ENCODE data around the gene COL8A2.
"Not testable (repeated sequence)": the region's sequence is repeated elsewhere in the genome, so short reads cannot be mapped to it uniquely, and the experiment has no call there.

The COL8A2 gene

DNA sequence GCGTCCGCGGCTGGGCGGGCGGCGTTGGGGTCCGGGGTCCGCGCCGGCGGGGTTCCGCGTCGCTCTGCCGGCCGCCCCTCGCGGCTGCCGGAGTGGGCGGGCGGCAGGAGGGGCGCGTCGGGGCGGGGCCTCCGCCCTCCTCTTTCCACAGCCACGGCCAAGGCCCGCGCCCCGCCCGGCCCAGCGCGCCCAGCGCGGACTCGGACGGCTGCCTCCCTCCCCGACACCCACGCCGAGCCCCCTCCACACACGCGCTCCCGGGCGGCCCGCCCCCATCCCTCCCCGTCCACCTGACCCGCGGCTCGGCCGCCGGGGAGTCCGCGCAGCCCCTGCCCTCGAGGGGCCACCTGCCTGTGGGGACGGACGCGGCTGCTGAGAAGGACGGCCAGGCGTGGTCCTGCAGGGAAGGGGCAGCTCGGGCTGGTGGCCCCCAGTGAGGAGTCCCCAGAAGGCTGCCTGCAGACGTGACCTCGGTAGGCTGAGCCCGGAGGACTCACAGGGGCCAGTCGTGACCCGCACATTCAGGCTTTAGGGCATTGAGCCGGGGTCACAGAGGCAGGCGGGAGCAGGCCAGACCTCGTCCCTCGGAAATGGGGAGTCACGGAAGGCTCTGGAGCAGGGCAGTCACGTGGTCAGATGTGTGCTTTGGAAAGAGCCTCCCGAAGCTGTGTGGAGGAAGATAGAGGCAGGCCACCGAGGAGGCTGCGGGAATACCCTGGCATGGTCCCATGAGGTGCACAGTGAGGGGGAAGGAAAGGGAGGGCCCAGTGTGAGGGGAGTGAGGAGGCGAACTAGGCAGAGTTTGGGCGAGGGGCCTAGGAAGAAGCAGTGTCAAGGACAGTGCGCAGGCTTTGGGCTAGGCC is at the start of gene COL8A2:
TSS of gene COL8A2 (minus strand) at position 94 of the 863 bp plus-strand sequence. CDS start 24,980 bp downstream, outside the sequence.
- no peak for DNase-seq

DNA sequence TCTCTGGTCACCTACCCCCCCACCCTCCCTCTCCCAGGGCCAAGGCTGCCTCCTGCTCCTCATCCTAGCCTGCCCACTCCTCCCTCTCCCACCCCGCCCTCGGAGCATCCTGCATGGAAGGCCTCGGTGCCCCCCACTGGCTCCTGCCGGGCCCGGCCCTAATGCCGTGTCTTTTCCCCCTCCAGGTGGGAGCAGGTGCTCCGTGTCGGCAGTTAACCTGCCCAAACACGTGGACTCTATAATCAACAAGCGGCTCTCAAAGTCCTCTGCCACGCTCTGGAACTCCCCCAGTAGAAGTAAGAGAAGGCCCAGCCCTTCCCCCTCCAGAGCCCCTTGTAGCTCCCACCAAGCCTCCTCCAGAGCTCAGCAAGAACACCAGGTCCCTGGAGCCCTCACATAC is 49.7 kb upstream of the COL8A2 start:
- DNase-seq: no peak

DNA sequence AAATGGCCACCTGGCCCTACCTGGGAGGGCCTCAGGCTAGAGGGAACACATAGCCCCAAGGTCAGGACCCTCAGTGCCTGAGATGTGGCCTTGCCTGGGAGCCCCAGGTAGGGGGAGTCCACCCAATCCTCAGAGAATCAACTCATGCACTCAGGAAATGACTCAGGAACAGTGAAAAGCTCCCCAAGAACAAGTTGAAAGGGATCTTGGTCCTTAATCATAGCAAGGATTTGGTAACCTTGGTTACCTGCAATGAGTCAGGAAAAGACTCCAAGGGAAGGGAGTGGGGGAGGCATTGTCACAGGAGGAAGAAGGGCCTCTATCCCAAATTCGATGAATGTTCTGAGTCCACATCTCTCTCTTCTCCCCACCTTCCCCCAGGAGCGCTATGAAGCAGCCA is 48.0 kb upstream of the COL8A2 start:
- no peak for DNase-seq

DNA sequence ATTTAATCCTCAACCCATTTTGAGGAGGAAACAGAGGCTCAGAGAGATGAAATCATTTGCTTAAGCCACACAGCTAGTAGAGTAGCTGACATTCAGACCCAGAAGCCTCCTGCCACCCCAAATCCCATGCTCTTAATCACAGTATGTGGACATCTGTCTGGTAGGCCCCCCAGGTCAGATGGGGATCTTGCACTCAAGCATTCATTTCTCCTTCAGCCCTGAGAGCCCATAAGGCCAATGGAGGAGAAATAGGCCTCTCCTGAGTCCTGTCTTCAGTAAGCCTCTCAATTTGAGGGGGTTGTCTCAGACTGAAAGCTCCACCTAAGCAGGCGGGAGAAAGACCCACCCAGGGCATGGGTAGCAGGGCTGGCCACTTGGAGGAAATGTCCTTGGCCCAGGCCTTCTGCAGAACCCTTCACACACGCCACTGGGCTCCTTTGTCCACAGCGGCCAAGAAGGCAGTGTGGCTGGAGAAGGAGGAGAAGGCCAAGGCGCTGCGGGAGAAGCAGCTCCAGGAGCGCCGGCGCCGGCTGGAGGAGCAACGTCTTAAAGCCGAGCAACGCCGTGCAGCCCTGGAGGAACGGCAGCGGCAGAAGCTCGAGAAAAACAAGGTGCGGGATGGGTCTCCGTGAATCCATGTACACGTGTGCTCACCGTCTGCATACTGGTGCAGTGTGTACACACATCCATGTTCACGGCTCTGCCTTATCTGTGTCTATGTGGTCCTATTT is 47.2 kb upstream of the COL8A2 start:
- no peak for DNase-seq

DNA sequence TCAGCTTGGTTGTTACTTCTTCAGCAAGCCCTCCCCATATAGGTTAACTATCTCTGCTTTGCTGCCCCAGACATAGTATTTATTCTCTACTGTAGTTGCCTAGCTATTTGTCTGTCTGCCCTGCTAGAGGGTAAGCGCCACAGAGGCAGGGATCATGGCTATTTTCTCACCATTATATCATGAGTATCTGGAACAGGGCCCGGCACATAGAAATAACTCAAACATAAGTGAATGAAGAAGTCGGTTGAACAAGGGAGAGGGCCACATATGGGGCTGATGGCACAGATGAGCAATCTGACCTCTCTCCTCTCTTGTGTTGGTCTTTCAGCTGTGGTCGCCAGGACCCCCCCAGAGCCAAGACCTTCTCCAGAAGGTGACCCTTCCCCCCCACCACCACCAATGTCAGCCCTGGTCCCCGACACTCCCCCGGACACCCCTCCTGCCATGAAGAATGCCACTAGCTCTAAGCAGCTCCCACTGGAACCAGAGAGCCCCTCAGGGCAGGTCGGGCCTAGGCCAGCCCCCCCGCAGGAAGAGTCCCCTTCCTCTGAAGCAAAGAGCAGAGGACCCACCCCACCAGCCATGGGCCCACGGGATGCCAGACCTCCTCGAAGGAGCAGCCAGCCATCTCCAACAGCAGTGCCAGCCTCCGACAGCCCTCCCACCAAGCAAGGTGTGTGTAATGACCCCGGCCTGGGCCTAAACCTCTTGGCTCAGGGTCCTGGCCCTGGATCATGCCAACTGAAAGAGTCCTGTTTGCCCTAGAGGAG is 45.8 kb upstream of the COL8A2 start:
- no peak for DNase-seq

DNA sequence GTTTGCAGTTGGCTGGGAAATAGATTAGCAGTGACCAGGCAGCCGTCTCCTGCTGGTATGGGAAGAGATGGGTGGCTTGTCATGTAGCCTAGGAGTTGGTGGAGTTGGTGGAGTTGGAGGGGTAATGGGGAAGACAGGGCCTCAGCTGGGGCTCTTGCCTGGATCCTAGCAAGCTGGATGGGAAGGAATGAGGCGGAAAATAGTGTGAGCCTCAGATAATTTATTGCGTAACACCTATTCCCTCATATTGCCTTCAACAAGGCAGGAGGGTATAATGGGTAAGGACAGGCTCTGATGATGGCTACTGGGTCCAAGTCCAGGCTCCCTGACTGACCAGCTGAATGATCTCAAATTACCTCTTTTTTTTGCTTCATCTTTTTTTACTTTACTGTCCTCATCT is 43.5 kb upstream of the COL8A2 start:
- no peak for DNase-seq

DNA sequence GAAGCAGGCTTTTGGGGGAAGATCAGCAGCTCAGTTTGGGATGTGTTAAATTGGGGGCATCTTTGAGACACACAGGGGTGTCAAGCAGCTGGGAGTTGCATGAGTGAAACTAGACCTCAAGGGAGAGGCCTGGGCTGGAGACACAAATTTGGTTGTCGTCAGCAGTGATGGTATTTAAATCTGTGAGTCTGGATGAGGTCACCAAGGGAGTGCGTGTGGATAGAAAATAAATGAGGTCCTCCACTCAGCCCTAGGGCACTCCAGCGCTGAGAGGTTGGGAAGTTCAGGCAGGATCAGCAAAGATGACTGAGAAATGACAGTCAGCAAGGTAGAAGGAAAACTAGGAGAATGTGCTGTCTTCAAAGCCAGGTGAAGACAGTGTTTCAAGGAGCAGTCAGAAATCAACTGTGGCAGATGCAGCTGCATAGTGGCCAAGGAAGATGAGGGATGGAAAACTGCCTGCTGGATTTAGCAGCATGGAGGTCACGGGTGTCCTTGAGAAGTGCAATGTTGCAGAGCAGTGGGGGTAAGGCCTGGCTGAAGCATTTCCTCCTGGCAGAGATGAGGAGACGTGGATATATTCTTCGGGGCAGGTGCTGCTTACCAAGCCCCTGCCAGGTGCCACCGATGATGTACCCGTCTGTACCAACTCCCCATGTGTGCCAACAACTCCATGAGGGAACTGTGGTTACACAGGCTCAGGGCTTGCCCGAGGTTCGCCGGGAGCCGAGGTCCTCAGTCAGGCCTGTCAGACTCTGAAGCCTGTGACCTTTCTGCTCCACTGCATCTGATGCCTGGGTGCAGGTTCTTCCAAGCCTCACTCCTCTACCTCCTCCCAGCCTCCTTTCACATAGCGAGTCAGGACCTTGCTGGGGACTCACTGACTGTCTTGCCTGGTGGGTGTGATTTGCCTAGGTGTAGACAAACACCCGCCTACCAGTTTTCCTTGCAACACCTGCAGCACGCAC is 42.2 kb upstream of the COL8A2 start:
- no peak for DNase-seq

DNA sequence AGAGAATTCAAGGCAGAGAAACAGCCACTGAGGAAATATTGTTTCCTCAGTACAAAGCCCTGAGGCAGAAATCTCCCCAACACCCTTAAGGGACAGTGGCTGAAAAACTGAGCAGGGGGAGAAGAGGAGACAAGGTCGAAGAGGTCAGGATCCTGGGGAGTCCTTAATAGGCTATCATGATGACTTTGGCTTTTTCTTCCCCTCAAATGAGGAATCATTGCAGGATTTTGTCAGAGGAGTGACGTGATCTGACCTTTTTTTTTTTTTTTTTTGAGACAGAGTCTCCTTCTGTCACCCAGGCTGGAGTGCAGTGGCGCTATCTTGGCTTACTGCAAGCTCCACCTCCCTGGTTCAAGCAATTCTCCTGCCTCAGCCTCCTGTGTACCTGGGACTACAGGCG is 41.1 kb upstream of the COL8A2 start:
- no peak for DNase-seq

DNA sequence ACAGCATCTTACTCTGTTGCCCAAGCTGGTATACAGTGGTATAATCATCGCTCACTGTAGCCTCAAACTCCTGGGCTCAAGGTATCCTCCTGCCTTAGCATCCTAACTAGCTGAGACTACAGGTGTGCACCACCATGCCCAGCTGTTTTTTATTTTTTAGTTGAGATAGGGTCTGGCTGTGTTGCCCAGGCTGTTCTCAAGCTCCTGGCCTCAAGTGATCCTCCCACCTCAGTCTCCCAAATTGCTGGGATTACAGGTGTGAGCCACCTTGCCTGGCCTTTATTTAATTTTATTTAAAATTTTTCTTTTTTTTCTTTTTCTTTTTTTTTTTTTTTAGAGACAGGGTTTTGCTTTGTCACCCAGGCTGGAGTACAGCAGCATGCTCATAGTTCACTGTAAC is 40.1 kb upstream of the COL8A2 start:
- no peak for DNase-seq

DNA sequence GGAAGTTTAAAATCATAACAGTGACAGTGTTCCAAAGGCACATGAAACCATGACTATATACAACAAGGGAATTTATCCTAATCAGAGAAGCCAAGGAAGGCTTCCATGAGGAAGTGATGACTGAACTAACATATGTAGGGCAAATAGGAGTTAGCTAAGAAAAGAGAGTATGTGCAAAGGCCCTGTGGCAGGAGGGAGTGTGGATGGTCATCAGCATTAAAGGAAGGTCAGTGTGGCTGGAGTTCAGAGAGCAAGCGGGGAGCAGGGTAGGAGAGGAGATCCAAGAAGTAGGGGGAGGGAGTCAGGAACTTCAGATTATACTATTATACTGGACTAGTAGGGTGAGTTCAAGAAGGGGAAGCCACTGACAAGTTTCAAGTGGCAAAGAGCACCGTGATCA is 39.3 kb upstream of the COL8A2 start:
- DNase-seq: no peak

DNA sequence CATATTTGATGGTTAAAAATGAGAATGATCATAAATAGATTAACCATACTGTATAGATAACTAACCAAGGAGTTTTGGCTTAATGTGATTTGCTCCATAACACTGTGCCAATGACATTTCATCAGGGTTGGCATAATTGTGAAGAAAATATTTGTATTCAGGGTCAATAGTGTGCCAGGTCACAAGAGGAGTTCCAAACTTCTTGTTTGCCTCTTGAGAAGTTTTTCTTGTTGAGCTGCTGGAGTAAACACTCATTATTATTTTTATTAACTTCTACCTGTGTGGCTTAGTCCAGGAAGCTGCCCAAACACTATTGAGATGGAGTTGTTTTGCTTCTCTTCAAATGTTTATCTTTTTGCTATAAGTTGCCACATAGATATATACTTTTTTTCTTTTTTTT is 38.4 kb upstream of the COL8A2 start:
- DNase-seq: no peak

DNA sequence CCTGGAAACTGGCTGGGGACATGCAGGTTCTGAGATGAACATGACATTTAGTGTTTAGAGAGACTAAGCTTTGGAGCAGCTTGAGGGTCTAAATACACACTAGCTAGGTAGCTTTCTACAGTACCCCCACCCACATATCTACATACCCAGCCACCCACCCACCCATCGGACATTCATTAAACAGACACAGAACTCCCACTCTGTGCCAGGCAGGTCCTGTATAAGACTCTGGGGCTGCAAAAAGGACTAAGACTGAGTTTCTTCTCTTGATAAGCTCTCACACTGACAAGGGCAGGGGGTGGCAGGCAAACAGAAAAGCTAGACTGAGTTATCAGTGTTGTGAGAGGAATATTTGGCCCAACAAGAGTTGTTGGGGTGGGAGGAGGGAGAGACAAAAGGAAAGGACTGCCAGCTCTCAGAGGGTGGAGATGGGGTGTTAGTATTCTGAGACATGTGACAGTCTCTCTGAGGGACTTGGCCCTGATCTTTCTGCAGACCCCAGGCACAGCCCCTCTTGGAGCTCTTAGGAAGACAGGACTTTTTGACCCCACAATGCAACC is 37.7 kb upstream of the COL8A2 start:
- DNase-seq: no peak

DNA sequence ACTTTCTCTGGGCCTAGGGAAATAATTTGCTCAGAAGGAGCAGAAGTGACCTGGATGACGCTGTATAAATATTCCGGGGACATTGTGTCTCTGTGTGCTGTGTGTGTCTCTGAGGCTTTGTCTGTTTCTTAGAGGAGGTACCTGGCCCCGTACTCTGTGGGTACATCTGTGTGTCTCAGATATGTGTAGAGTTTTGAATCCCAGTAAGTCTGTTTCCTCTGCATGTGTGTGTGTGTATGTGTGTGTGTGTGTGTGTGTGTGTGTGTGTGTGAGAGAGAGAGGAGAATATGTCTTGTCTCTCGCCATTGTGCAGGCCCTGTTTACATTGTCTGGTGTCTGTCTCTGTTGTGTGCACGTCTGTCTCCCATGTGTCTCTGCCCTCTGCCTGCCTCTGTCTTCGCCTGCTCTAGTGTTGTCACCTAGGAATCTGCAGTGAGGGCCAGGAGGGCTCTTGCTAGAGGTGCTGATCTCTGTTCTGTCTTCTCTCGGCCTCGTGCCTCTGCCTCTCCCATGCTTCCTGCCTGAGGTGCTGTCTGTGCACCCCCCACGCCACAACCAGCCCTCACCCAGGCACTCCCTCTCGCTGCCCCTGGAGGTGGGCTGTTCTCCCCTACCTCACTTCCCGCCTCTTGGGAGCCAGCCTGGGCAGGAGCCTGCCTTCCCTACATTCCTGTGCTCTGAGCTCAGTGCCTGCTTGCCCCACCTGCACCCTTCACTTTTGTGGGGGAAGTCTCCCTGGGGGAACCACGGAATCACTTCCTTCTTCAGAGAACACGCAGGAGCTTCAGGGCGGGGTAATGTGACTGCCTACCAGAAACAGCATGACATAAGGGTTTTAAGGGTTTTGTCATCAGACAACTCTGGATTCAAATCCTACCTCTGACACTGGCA is 36.9 kb upstream of the COL8A2 start:
- peak; percentile 44 to 50 for DNase-seq

DNA sequence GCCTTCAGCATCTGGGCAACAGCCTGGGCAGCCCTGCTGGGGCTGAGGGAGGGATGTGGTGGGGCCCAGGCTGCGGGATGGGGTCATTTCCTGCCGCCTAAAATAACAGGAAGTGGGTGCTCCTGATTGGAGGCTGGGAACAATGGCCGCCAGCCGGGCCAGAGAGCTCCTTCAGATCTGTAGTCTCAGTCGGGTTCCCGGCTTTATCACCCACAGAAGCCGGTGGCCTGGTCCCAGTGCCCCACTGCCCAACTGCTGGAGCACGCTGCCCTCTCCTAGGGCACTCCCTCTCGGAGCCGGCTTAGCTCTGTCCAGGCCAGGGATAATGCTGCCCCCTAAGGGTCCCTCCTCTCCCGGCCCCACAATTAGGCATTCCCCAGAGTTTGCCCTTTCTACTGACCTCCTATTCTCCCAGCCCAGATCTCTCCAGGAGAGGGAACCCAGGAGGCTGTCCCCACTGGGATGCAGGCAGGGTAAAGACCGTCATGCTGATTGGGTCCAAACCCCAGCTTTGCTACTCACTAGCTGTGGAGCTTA is 36.0 kb upstream of the COL8A2 start:
- peak; percentile 69 to 78 for DNase-seq

DNA sequence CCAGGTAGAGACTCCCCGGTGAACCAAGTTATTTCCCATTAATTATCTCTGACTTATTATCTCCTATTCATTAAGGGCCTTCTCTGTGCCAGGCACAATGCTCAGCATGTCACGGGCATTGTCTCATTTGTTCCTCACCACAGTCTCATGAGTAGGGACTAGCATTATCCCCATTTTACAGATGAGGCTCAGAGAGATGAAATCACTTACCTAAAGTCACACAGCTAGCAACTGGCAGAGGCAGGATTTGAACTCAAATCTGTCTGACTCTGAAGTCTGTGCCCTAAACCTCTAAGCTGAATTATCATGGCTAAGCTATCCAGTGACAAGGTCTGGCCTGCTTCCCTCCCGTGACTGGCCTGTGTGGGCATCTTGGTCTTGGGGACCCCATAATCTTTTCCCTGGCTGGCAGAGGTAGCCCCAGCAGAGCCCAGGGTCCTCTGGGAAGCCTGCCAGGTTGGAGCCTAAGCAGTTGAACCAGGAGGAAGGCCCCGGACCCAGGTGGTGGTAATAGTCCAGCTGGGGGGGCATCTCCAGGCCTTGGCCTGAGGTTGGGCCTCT is 35.4 kb upstream of the COL8A2 start:
- no peak for DNase-seq

DNA sequence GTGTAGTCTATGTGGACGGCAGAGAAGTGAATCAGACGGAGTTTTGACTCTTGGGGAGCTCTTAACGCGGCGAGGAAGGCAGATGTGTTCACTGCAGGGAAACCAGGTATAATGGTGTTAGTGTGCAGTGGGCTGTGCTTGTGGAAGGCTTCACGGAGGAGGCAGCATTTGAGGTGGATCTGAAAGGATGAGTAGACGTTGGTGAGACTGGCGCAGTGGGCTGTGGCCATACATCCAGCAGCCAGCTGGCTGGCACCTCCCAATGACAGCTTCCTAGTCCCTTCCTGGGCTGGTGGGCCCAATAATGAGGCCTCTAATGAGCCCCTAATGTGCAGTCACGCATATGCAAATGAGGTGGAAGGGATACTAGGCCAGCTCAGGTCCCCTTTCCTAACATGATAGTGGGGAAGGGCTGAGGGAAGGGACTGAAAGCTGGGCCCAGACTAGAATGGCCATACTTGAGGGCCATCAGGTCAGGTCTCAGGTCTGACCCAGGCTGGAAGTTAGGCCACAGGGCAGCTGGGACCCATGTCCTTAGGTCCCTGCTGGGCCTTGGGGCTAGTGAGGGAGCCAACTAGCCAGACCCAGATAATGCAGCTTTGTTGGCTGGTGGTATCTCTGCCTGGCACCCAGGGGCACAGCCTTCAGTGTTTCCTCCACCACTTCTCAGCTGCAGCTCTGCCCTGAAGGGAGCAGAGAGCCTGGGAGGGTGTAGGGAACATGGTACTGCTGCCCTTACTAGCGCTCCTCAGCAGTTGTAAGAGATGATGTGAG is 34.8 kb upstream of the COL8A2 start:
- peak in 1 of 2 donors; percentile 26 for DNase-seq

DNA sequence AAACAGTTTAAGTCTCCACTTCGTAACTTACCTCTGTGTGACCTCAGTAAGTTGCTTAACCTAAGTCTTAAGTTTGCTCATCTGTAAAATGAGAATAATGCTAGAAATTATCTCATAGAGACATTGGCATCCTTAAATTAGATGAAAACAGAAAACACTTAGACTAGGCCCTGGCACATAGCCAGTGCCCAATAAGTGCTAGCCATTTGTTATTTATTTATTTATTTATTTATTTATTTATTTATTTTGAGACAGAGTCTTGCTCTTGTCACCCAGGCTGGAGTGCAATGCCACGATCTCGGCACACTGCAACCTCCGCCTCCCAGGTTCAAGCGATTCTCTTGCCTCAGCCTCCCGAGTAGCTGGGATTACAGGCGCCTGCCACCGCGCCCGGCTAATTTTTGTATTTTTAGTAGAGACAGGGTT is 33.8 kb upstream of the COL8A2 start:
- not testable (repeated sequence) for DNase-seq

DNA sequence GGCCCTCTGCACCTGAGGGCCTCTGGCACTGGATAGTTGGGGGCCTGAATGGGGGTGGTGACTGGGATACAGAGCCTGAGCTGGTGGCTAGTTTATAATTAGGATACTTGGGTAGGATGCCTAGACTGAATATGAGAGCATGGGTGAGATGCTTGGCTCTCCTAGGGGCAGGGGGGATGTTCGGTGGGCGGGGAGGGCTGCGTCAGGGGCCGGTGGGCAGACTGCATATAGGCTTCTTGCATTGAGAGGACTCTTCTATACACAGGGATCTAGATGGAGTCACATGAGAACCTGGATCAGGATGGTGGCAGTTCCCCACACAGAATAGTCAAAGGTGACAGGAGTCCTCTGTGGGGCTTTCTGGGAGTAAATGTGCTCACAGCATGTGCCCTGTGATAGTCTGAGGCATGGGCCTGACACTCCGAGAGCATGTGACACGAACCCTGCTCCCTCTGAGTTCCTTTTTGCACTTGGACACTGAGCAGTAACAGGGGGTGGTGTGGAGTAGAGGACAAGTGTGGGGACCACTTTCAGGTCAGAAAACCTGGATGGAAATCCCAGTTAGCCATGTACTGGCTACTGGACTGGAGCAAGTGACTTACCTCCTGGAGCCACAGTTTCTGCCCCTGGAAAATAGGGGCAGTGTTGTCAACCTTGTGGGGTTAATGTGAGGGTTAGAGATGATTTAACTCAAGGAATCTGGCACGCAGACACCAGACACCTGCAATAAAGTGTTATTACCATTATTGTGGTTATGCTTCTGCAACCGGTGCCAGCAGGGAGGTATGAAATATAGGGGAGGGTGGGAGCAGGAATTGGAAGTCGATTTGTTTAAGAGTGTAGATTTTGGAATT is 33.2 kb upstream of the COL8A2 start:
- no peak for DNase-seq

Measured in stimulated activated CD4-positive, alpha-beta T cell treated with anti-CD3 and anti-CD28 coated beads, Interleukin-2, amount 100 ng/mL, for 24 hours (primary cell).